Measurements from ENCODE around the gene MCM3.

DNA sequence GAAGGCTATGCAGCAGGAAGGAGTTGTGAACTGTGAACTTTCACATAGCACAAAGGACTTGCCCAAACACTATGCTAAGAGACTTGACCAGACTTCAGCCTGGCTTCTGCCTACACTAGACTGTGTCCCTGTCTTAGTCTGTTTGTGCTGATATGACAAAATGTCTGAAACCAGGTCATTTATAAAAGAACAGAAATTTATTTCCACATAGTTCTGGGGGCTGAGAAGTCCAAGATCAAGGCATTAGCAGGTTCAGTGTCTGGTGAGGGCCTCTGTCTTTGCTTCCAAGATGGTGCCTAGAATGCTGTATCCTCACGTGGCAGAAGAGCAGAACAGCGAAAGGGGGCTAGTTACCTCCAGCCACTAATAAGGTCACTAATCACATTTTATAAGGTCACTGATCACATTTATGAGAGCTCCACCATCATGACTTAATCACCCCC lies 16.0 kb upstream of the MCM3 start:
- TF ChIP-seq EZH2 (IDR thresholded peaks at IDR 0.05; ENCODE audit: insufficient read depth, low read length) (no peak), CTCF (IDR thresholded peaks at IDR 0.05; ENCODE audit: insufficient read depth, low read depth, low read length) (no peak)
